Measurements from ENCODE around the gene HSPA1L. TPM values are rescaled to one million over a fixed set of nuclear protein-coding genes. Genes with fewer than 3 reads are reported as not detected.

HSPA1L gene
- total and polyA plus RNA-seq, 2 donors from 2014 or later = 1.7 to 2.3 TPM

DNA sequence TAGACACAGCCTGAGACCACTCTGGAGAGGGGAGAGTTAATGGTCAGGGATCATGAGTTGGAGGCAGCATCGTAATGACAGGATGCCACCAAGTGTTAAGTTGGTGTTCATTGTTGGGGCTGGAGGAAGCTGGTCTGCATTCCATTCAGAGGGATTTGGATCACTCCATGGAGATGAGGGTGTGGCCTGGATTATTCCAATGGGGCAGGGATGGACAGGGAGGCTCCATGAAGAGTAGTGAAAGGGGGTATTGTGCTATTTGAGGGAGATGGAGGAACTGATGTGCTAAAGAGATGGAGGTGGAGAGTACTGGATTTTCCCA is 51.5 kb downstream of the HSPA1L start:
- TF ChIP-seq, protein P1, sequence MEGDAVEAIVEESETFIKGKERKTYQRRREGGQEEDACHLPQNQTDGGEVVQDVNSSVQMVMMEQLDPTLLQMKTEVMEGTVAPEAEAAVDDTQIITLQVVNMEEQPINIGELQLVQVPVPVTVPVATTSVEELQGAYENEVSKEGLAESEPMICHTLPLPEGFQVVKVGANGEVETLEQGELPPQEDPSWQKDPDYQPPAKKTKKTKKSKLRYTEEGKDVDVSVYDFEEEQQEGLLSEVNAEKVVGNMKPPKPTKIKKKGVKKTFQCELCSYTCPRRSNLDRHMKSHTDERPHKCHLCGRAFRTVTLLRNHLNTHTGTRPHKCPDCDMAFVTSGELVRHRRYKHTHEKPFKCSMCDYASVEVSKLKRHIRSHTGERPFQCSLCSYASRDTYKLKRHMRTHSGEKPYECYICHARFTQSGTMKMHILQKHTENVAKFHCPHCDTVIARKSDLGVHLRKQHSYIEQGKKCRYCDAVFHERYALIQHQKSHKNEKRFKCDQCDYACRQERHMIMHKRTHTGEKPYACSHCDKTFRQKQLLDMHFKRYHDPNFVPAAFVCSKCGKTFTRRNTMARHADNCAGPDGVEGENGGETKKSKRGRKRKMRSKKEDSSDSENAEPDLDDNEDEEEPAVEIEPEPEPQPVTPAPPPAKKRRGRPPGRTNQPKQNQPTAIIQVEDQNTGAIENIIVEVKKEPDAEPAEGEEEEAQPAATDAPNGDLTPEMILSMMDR (IDR thresholded peaks at IDR 0.05; ENCODE audit: borderline replicate concordance, extremely low read depth, insufficient read depth) = no peak
- no peak overlapping the region for H3K9ac ChIP-seq (ENCODE audit: low read length in 3 of 3)
- FAIRE-seq (no peak), DNase-seq (peak in 4 of 5 donors; percentile 27 to 76 (median 44))
- no peaks in the 10 kb centered on the region for H3K27me3 ChIP-seq (ENCODE audit: control insufficient read depth, insufficient read depth, low read length)
- H3K36me3 ChIP-seq (ENCODE audit: control insufficient read depth in 2 of 3, insufficient read depth in 3 of 3, low read length in 3 of 3) = no peaks in the 10 kb centered on the region
- peaks cover 0 to 7% (median 0%) of the 10 kb centered on the region in 3 donors for H3K4me1 ChIP-seq (ENCODE audit: control insufficient read depth in 2 of 3, insufficient read depth in 2 of 3, low read depth in 1 of 3, low read length in 3 of 3)
- peak overlapping the region in 1 of 3 donors; percentile 6 for H3K4me3 ChIP-seq (ENCODE audit: low read length in 3 of 3)
- no peak overlapping the region for H3K27ac ChIP-seq (ENCODE audit: low read depth in 2 of 2, low read length in 2 of 2)
- intact Hi-C loops (cut with DNase I) = no loop called here
- H3K9me3 ChIP-seq (ENCODE audit: control insufficient read depth in 2 of 3, insufficient read depth in 1 of 3, low read length in 3 of 3) = no peaks in the 10 kb centered on the region

DNA sequence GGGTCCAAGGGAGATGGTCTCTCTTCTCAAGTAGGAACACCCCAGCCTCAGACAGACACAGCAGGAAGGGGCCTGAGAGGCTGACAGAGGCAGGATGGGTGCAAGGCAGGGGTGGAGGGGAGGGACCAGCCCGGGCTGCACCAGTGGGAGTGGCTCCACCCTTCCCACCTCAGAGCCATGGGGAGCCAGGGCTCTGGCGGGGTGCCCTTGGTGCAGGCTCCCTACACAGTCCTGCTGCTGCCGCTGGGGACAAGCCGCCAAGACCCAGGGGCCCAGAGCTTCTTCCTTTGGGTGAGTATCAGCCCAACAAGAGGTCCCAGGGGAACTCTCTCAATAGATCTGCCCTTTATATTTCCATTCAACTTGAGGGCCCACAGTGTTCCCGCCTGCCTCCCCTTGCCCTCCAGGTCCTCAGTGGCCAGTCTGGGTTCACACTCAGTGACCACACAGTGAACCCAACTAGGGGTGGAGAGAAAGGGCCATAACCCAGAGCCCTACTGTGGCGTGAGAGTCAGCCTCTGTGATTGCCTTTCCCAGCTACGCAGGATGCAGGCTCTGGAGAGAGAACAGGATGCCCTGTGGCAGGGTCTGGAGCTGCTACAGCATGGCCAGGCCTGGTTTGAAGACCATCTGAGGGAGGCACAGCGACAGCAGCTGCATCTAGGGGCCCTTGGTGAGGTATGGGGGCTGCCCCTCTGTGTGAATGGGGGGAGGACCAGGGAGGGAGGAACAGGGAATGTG is 52.0 kb downstream of the HSPA1L start:
- Histone ChIP-seq H3K4me3 (ENCODE audit: low read length in 3 of 3) (no peak overlapping the region), H3K36me3 (ENCODE audit: control insufficient read depth in 2 of 3, insufficient read depth in 3 of 3, low read length in 3 of 3) (no peaks in the 10 kb centered on the region), H3K9me3 (ENCODE audit: control insufficient read depth in 2 of 3, insufficient read depth in 1 of 3, low read length in 3 of 3) (no peaks in the 10 kb centered on the region), H3K27me3 (ENCODE audit: control insufficient read depth, insufficient read depth, low read length) (no peaks in the 10 kb centered on the region), H3K9ac (ENCODE audit: low read length in 3 of 3) (no peak overlapping the region), H3K4me1 (ENCODE audit: control insufficient read depth in 2 of 3, insufficient read depth in 2 of 3, low read depth in 1 of 3, low read length in 3 of 3) (peaks cover 0 to 7% (median 0%) of the 10 kb centered on the region in 3 donors), H3K27ac (ENCODE audit: low read depth in 2 of 2, low read length in 2 of 2) (no peak overlapping the region)
- DNase-seq = peak in 1 of 5 donors; percentile 64
- intact Hi-C loops (cut with DNase I) = no loop called here
- TF ChIP-seq, protein P1 (IDR thresholded peaks at IDR 0.05; ENCODE audit: borderline replicate concordance, extremely low read depth, insufficient read depth) = no peak
- FAIRE-seq = no peak

DNA sequence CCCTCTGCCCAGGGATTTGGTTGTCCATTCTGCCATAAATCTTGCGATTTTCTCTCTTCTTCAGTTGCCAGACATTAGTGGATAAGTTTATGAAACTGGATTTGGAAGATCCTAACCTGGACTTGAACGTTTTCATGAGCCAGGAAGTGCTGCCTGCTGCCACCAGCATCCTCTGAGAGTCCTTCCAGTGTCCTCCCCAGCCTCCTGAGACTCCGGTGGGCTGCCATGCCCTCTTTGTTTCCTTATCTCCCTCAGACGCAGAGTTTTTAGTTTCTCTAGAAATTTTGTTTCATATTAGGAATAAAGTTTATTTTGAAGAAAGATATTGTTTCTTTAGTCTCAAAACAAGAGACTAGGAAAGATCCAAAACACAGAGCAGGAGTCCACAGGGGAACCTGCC is 52.7 kb downstream of the HSPA1L start, which contains the start of gene SAPCD1:
TSS of gene SAPCD1 (plus strand) at position 301 of the 400 bp plus-strand sequence. CDS start 399 bp downstream, outside the sequence.
- no peak for FAIRE-seq
- TF ChIP-seq, protein P1 (IDR thresholded peaks at IDR 0.05; ENCODE audit: borderline replicate concordance, extremely low read depth, insufficient read depth) = no peak

More for the DNA sequence above, 52.7 kb downstream of the HSPA1L start, which contains the start of gene SAPCD1:
- no peaks in the 10 kb centered on the region for H3K9me3 ChIP-seq (ENCODE audit: control insufficient read depth in 2 of 3, insufficient read depth in 1 of 3, low read length in 3 of 3)
- intact Hi-C loops (cut with DNase I) = no loop called here
- H3K9ac ChIP-seq (ENCODE audit: low read length in 3 of 3) = no peak within 1 kb of the TSS
- H3K27me3 ChIP-seq (ENCODE audit: control insufficient read depth, insufficient read depth, low read length) = no peaks in the 10 kb centered on the region
- no peaks in the 10 kb centered on the region for H3K36me3 ChIP-seq (ENCODE audit: control insufficient read depth in 2 of 3, insufficient read depth in 3 of 3, low read length in 3 of 3)
- peaks cover 0 to 7% (median 0%) of the 10 kb centered on the region in 3 donors for H3K4me1 ChIP-seq (ENCODE audit: control insufficient read depth in 2 of 3, insufficient read depth in 2 of 3, low read depth in 1 of 3, low read length in 3 of 3)
- no peak within 1 kb of the TSS for H3K4me3 ChIP-seq (ENCODE audit: low read length in 3 of 3)
- no peak within 1 kb of the TSS for H3K27ac ChIP-seq (ENCODE audit: low read depth in 2 of 2, low read length in 2 of 2)
- DNase-seq = peak in 1 of 5 donors; percentile 10

Measured in kidney (tissue), 14 donors.